GM21515 (cell line): ENCODE results near the gene CEP83.
A peak's percentile ranks its signal among the peaks of the same experiment; 100 is the strongest.

Source experiments
- ATAC-seq: cut with Tn5 transposase; IDR thresholded peaks from one replicate; pipeline ENCODE4 v1.9.1; 2021; ENCODE audit not compliant: unreplicated experiment

Gene CEP83

GRCh38 chr12:94271351-94271750 lies 188.3 kb downstream of the CEP83 start:
- ATAC-seq, result no peak

GRCh38 chr12:94269316-94269999 lies 190.2 kb downstream of the CEP83 start:
- no peak for ATAC-seq

GRCh38 chr12:94267921-94268471 lies 191.7 kb downstream of the CEP83 start:
- no peak for ATAC-seq

- no peak for ATAC-seq
These were observed 192.2 kb downstream of the CEP83 start for GRCh38 chr12:94267537-94267872.

- ATAC-seq, result no peak
These were observed 192.7 kb downstream of the CEP83 start for GRCh38 chr12:94266796-94267536.

GRCh38 chr12:94265966-94266745 lies 193.5 kb downstream of the CEP83 start:
- no peak for ATAC-seq

- ATAC-seq, result no peak
These were observed 194.1 kb downstream of the CEP83 start for GRCh38 chr12:94265539-94265938.

- ATAC-seq, result no peak
These were observed 194.8 kb downstream of the CEP83 start for GRCh38 chr12:94264736-94265485.

- no peak for ATAC-seq
These were observed 195.6 kb downstream of the CEP83 start for GRCh38 chr12:94263905-94264561.

GRCh38 chr12:94263011-94263811 lies 196.5 kb downstream of the CEP83 start:
- ATAC-seq, result peak; percentile 38

GRCh38 chr12:94262228-94263010 lies 197.2 kb downstream of the CEP83 start:
- ATAC-seq, result peak; percentile 52

- ATAC-seq, result no peak
These were observed 197.9 kb downstream of the CEP83 start for GRCh38 chr12:94261786-94262185.

GRCh38 chr12:94261119-94261518 lies 198.5 kb downstream of the CEP83 start:
- no peak for ATAC-seq

- no peak for ATAC-seq
These were observed 198.9 kb downstream of the CEP83 start for GRCh38 chr12:94260717-94261116.

GRCh38 chr12:94260017-94260416 lies 199.7 kb downstream of the CEP83 start:
- no peak for ATAC-seq

GRCh38 chr12:94258593-94258992 lies 201.1 kb downstream of the CEP83 start:
- ATAC-seq, result peak; percentile 37
